ENCODE results near the gene PIR. TPM values are rescaled to one million over a fixed set of nuclear protein-coding genes. Genes with fewer than 3 reads are reported as not detected.
A peak's percentile ranks its signal among the peaks of the same experiment; 100 is the strongest.

Gene PIR
- total and polyA plus RNA-seq, 2 of the 8 experiments (the other 6 are each of a cell fraction or from before 2014, with no cell fraction given) = 6.4 to 10.3 TPM

DNA sequence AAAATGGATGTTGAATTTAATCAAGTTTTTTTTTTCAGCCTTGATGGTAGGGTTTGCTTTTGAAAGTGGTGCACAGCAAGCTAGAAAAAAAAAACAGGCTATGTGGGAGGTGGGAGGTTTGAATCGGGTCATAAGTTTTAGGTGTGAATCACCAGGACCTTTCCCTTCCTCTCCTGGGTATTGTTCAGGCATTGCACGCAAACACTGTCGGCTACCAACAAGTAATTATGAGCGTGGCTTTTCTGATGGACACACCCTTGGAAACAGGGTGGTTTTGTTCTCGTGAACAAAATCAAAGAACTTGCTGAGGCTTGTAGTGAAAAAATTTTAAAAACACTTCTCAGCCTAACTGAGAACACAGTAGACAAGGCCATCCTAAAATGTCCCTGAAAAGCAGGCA is 18.1 kb downstream of the PIR start:
- H3K4me3 ChIP-seq (ENCODE audit: extremely low read depth in 1 of 4, insufficient read depth in 2 of 4, low read depth in 3 of 4, low read length in 4 of 4) = no peak overlapping the region
- peaks cover 0 to 3% (median 0%) of the 10 kb centered on the region in 4 experiments; a peak in 2 of 7 replicates for H3K4me1 ChIP-seq (replicated peaks in 1 of 4; ENCODE audit: control insufficient read depth in 3 of 4, insufficient read depth in 4 of 4, low read length in 3 of 4)
- ChIA-PET CTCF (ENCODE audit: partially characterized antibody) (interaction anchor here (1.4 to 3.7 kb wide), 2 partner anchors 8 to 126 kb away, joined by 4 to 14 read pairs; no protein-coding TSS in a partner anchor), POLR2A (ENCODE audit: partially characterized antibody) (interaction anchor here (0.6 kb wide), 1 partner anchor 1245 kb away, joined by 4 read pairs; no protein-coding TSS in a partner anchor)
- no peak overlapping the region for H3K23ac ChIP-seq (ENCODE audit: insufficient read length)
- H4K8ac ChIP-seq (ENCODE audit: extremely low read depth, insufficient read depth, low read length) = no peak overlapping the region
- peak overlapping the region; percentile 33 to 39; a peak in 2 of 4 replicates for H3K4me2 ChIP-seq (ENCODE audit: insufficient read depth in 1 of 2, low read depth in 2 of 2, low read length in 2 of 2)
- TF ChIP-seq EZH2 (IDR thresholded peaks at IDR 0.05; ENCODE audit: low read depth, low read length, severe bottlenecking) = no peak
- TF ChIP-seq JUND (IDR thresholded peaks at IDR 0.05; ENCODE audit: low read length) = no peak
- WGBS, 2 experiments (ENCODE audit: extremely low coverage in 1 of 2, insufficient coverage in 1 of 2, insufficient read length in 1 of 2, insufficient replicate concordance in 2 of 2, low coverage in 1 of 2, low lambda C conversion rate in 2 of 2, missing lambda C conversion rate in 1 of 2) = 80% methylated on average over 5 of the region's 5 CpGs; no CpG with 5 or more reads in 1 of the 2 experiments
- H3K9me3 ChIP-seq (ENCODE audit: insufficient read depth in 2 of 2, low read depth in 1 of 2, low read length in 1 of 2) = no peaks in the 10 kb centered on the region
- no peaks in the 10 kb centered on the region for H3K27me3 ChIP-seq (replicated peaks in 1 of 4; ENCODE audit: control insufficient read depth in 3 of 4, extremely low read depth in 1 of 4, insufficient read depth in 3 of 4, low read length in 3 of 4)
- no peak overlapping the region for H4K91ac ChIP-seq (replicated peaks; ENCODE audit: insufficient read length, low read length)
- H3K36me3 ChIP-seq (ENCODE audit: control insufficient read depth in 2 of 4, insufficient read depth in 4 of 4, low read length in 3 of 4) = no peaks in the 10 kb centered on the region; a peak in 1 of 8 replicates
- H4K5ac ChIP-seq (ENCODE audit: insufficient read length, low read depth, low read length) = no peak overlapping the region
- no peak overlapping the region for H3K9ac ChIP-seq (replicated peaks in 1 of 4; ENCODE audit: extremely low read depth in 1 of 4, low read depth in 3 of 4, low read length in 3 of 4)
- no peak overlapping the region for H3K27ac ChIP-seq (ENCODE audit: low read depth, low read length)
- no peaks in the 10 kb centered on the region for H3K79me1 ChIP-seq (ENCODE audit: low read depth, low read length)
- H2BK12ac ChIP-seq (ENCODE audit: low read depth, low read length) = no peak overlapping the region
- H3K4ac ChIP-seq (replicated peaks; ENCODE audit: insufficient read length, low read depth, low read length) = no peak overlapping the region
- H3K23me2 ChIP-seq (ENCODE audit: low read depth, low read length) = no peaks in the 10 kb centered on the region; the same call in 1 of the 2 replicates
- H2AFZ ChIP-seq (ENCODE audit: low read length) = no peak overlapping the region; the same call in 1 of the 2 replicates
- no peak overlapping the region for H2BK15ac ChIP-seq (ENCODE audit: low read length)
- H2AK5ac ChIP-seq (ENCODE audit: low read depth, low read length) = no peak overlapping the region
- H2BK5ac ChIP-seq (ENCODE audit: low read depth, low read length) = no peak overlapping the region
- no peak overlapping the region; the same call in 1 of the 2 replicates for H3K18ac ChIP-seq (ENCODE audit: extremely low read depth, low read length)
- DNase-seq (ENCODE audit: low read depth in 1 of 2, low spot score in 2 of 2) (no peak), FAIRE-seq (no peak)
- H3K14ac ChIP-seq (ENCODE audit: insufficient read length) = no peak overlapping the region
- H3K79me2 ChIP-seq (ENCODE audit: control insufficient read depth in 1 of 2, insufficient read depth in 2 of 2, low read length in 2 of 2) = no peaks in the 10 kb centered on the region
- no peaks in the 10 kb centered on the region for H4K20me1 ChIP-seq (replicated peaks in 1 of 2; ENCODE audit: control insufficient read depth in 1 of 2, insufficient read depth in 2 of 2, low read length in 2 of 2)
- no peak overlapping the region for H2BK120ac ChIP-seq (replicated peaks; ENCODE audit: low read depth, low read length)
- no peak overlapping the region for H2BK20ac ChIP-seq (ENCODE audit: low read length)
- H3K56ac ChIP-seq (replicated peaks; ENCODE audit: insufficient read length, low read depth, low read length) = no peak overlapping the region

Data from H1 (cell line).